K562 (cell line): ENCODE results near the gene PRDM16.

Source experiments
- CTCF ChIP-seq, 3 experiments: IDR thresholded peaks in 2 of 3; conservative IDR thresholded peaks in 1 of 3; 2 replicates each; pipeline ENCODE4 v1.5.1; 2011 to 2012; ENCODE audit warnings: low read length in 3 of 3, mild to moderate bottlenecking in 3 of 3, control low read depth in 2 of 3, improper control_type of control experiment in 1 of 3, inconsistent platforms in 1 of 3, low read depth in 1 of 3, mixed read lengths in 1 of 3, moderate library complexity in 1 of 3; ENCODE audit not compliant: insufficient read depth in 2 of 3
- EP300 ChIP-seq: IDR thresholded peaks from 2 replicates; pipeline ENCODE4 v1.6.1; 2012; ENCODE audit warnings: low read length, improper control_type of control experiment
- JUND ChIP-seq, 2 experiments: IDR thresholded peaks; 2 replicates in 1 of 2; 3 replicates in 1 of 2; pipeline ENCODE4 v1.6.1; 2011; ENCODE audit warnings: borderline replicate concordance in 2 of 2, low read depth in 2 of 2, low read length in 2 of 2, improper control_type of control experiment in 1 of 2, missing biosample characterization in 1 of 2, missing genetic modification characterization in 1 of 2, missing genetic modification reagents in 1 of 2
- POLR2A ChIP-seq: fragments of 450-650 bp; conservative IDR thresholded peaks from 2 replicates; pipeline ENCODE4 v1.6.1; 2016
- PURB ChIP-seq: sonication (generic); formaldehyde crosslinking; IDR thresholded peaks from 2 replicates; pipeline ENCODE4 v1.9.0; 2021; ENCODE audit warnings: low read depth, mild to moderate bottlenecking, missing genetic modification reagents
- RBBP5 ChIP-seq: fragments of 200-600 bp; sonication (generic); IDR thresholded peaks from 2 replicates; pipeline ENCODE4 v1.6.1; 2012; ENCODE audit warnings: borderline replicate concordance, mild to moderate bottlenecking, low read length, control low read depth, inconsistent platforms; ENCODE audit not compliant: insufficient read depth, poor library complexity, severe bottlenecking
- RBM22 ChIP-seq: fragments of 200-400 bp; formaldehyde crosslinking; IDR thresholded peaks from 2 replicates; pipeline ENCODE4 v1.6.1; 2018; ENCODE audit warnings: low read length, low read depth; ENCODE audit not compliant: poor library complexity, severe bottlenecking
- SMAD3 ChIP-seq: fragments of 450-650 bp; formaldehyde crosslinking; conservative IDR thresholded peaks from 2 replicates; pipeline ENCODE4 v1.4.0; 2020; ENCODE audit warnings: mild to moderate bottlenecking
- TAF1 ChIP-seq: IDR thresholded peaks from 2 replicates; pipeline ENCODE4 v1.6.1; 2011; ENCODE audit warnings: mild to moderate bottlenecking, low read length, moderate library complexity; ENCODE audit not compliant: insufficient read depth, control insufficient read depth, severe bottlenecking; ENCODE audit errors: extremely low read depth
- USF2 ChIP-seq: sonication (generic); formaldehyde crosslinking; IDR thresholded peaks from 2 replicates; pipeline ENCODE4 v1.5.0; 2020; ENCODE audit warnings: missing genetic modification reagents
- ZKSCAN8 ChIP-seq: fragments of 200-800 bp; sonication (Bioruptor generic); IDR thresholded peaks from 2 replicates; pipeline ENCODE4 v1.6.1; 2016; ENCODE audit warnings: missing genetic modification characterization, missing compliant biosample characterization
- ZNF561 ChIP-seq: fragments of 450-650 bp; formaldehyde crosslinking; conservative IDR thresholded peaks from 2 replicates; pipeline ENCODE4 v1.4.0; 2020; ENCODE audit warnings: mild to moderate bottlenecking, moderate library complexity
- TF ChIP-seq, protein P1 (sequence below): IDR thresholded peaks from 3 replicates; pipeline ENCODE4 v1.6.1; 2011; ENCODE audit warnings: borderline replicate concordance, mild to moderate bottlenecking, moderate library complexity; ENCODE audit not compliant: insufficient read length; ENCODE audit errors: extremely low read depth
- TF ChIP-seq, protein P2 (sequence below): fragments of 250-450 bp; sonication (Bioruptor Pico); IDR thresholded peaks from 2 replicates; pipeline ENCODE4 v1.4.0; 2020; ENCODE audit warnings: mild to moderate bottlenecking, moderate library complexity, borderline replicate concordance

- TF ChIP-seq CTCF (IDR thresholded peaks at IDR 0.05 in 2 of 3, conservative IDR thresholded peaks at IDR 0.05 in 1 of 3; ENCODE audit: insufficient read depth in 2 of 3, low read depth in 1 of 3, low read length in 3 of 3), result no peak
- no peak for TF ChIP-seq JUND (IDR thresholded peaks at IDR 0.05; ENCODE audit: borderline replicate concordance, low read depth, low read length)
- TF ChIP-seq JUND (tag; IDR thresholded peaks at IDR 0.05; ENCODE audit: borderline replicate concordance, low read depth, low read length), result no peak
- TF ChIP-seq ZNF561, result no peak
- no peak for TF ChIP-seq TAF1
- no peak for TF ChIP-seq USF2 (CRISPR knock-in tag)
- TF ChIP-seq PURB, result no peak
- no peak for TF ChIP-seq ZKSCAN8 (CRISPR knock-in tag)
- no peak for TF ChIP-seq EP300
- TF ChIP-seq RBM22, result no peak
- TF ChIP-seq, protein P1, sequence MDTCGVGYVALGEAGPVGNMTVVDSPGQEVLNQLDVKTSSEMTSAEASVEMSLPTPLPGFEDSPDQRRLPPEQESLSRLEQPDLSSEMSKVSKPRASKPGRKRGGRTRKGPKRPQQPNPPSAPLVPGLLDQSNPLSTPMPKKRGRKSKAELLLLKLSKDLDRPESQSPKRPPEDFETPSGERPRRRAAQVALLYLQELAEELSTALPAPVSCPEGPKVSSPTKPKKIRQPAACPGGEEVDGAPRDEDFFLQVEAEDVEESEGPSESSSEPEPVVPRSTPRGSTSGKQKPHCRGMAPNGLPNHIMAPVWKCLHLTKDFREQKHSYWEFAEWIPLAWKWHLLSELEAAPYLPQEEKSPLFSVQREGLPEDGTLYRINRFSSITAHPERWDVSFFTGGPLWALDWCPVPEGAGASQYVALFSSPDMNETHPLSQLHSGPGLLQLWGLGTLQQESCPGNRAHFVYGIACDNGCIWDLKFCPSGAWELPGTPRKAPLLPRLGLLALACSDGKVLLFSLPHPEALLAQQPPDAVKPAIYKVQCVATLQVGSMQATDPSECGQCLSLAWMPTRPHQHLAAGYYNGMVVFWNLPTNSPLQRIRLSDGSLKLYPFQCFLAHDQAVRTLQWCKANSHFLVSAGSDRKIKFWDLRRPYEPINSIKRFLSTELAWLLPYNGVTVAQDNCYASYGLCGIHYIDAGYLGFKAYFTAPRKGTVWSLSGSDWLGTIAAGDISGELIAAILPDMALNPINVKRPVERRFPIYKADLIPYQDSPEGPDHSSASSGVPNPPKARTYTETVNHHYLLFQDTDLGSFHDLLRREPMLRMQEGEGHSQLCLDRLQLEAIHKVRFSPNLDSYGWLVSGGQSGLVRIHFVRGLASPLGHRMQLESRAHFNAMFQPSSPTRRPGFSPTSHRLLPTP, result no peak
- no peak for TF ChIP-seq RBBP5
- TF ChIP-seq, protein P2, sequence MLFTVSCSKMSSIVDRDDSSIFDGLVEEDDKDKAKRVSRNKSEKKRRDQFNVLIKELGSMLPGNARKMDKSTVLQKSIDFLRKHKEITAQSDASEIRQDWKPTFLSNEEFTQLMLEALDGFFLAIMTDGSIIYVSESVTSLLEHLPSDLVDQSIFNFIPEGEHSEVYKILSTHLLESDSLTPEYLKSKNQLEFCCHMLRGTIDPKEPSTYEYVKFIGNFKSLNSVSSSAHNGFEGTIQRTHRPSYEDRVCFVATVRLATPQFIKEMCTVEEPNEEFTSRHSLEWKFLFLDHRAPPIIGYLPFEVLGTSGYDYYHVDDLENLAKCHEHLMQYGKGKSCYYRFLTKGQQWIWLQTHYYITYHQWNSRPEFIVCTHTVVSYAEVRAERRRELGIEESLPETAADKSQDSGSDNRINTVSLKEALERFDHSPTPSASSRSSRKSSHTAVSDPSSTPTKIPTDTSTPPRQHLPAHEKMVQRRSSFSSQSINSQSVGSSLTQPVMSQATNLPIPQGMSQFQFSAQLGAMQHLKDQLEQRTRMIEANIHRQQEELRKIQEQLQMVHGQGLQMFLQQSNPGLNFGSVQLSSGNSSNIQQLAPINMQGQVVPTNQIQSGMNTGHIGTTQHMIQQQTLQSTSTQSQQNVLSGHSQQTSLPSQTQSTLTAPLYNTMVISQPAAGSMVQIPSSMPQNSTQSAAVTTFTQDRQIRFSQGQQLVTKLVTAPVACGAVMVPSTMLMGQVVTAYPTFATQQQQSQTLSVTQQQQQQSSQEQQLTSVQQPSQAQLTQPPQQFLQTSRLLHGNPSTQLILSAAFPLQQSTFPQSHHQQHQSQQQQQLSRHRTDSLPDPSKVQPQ (CRISPR knock-in tag), result no peak
- TF ChIP-seq POLR2A, result no peak
- TF ChIP-seq SMAD3 (CRISPR knock-in tag), result no peak
These were observed 9.4 kb downstream of the PRDM16 start for GRCh38 chr1:3078430-3078861.
